ENCODE data around the gene CCM2.

Gene CCM2

GRCh38 chr7:44969049-44969700, 30.8 kb upstream of the CCM2 start:
- no peak for DNase-seq

DNA sequence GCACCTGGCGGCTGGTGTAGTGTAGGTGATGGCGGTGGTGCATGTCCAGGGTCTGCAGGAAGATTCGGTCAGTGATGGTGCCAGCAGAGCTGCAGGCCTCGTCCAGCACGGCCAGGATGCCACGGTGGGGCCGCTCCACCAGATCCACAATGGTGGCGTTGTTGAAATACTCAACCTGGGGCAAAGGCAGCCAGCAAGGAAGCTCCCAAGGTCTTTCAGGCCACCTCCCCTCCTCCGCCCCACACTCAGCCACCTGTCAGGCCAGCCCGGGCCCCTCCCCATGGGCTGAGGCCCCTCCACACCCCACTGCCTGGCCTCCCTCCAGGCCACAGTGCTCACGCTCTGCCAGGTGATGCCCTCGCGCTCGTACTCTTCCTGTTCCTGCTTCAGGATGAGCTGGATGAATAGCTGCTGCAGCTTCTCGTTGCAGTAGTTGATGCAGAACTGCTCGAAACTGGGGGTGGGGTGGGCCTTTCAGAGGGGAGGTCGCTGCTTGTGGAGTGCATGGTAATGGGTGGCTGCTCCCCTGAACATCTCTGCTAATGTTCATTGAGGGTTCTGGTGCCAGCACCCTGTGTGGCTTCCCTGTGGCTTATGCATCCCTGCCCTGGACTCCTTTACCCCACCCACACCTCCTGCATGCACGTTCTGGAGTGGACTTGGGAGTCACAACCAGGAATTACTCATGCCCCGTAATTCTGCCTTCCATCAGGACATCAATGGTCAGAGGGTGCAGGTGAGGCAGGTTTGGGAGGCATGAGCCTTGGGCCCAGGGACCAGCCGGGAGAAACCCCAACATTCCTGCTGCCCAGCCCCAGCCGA, 30.1 kb upstream of the CCM2 start:
- no peak for DNase-seq

GRCh38 chr7:44970523-44971051, 29.4 kb upstream of the CCM2 start:
- no peak for DNase-seq

- no peak for DNase-seq
Measured at GRCh38 chr7:44971188-44971901, 28.7 kb upstream of the CCM2 start.

GRCh38 chr7:44971902-44972441, 28.0 kb upstream of the CCM2 start:
- no peak for DNase-seq

DNA sequence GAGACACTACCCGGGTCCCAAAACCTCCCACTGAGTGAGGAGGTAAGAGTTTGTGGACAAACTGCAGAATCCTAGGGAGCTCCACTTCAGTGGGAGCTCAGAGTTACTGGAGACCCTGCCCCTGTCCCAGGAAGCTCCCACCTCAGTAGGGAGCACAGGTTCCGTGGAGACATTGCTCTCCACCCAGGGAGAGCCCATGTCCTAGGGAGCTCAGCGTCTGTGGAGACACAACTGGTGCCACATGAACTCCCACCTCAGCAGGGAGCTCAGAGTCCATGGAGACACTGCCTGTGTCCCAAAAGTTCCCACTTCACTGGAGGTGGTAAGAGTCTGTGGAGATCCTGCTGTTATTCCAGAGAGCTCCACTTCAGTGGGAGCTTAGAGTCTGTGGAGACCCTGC, 27.4 kb upstream of the CCM2 start:
- DNase-seq = no peak

DNA sequence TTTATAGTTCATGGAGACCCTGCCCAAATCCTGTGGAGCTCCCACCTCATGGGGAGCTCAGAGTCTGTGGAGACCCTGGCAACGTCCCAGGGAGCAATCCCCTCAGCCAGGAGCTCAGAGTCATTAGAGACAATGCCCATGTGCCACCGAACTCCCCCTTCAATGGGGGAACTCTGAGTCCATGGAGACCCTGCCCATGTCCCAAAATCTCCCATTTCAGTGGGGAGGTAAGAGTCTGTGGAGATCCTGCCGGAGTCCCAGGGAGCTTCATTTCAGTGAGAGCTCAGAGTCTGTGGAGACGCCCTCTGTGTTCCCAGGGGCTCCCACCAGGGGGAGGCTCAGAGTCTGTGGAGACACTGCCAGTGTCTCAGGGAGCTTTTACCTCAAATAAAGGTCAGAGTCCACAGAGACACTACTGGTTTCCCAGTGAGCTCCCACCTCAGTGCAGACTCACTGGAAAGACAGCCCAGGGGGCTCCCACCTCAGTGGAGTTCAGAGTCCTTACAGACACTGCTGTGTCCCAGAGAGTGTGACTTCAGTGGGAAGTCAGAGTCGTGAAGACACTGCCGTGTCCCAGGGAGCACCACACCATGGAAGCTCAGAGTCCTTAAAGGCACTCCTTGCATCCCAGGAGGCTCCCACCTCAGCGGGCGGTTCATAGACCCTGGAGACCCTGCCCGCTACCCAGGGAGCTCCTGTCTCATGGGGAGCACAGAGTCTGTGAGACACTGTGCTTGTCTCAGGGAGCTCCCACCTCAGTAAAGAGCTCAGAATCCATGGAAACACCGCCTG, 26.2 kb upstream of the CCM2 start:
- DNase-seq = peak in 1 of 2 donors; percentile 19

DNA sequence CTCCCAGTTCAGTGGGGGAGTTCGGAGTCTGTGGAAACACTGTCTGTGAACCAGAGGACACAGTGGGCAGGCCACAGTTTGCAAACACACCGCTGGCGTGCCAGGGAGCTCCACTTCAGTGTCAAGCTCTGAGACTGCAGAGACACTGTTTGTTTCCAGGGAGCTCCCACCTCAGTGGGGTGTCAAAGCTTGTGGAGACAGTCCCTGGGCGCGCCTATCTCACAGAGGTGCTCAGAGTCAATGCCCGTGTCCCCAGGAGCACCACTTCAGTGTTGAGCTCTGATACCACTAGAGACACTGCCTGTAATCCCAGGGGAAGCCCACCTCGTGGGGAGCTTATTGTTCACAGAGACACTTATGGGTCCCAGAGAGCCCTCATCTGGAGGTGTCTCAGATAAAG, 25.5 kb upstream of the CCM2 start:
- DNase-seq = no peak

DNA sequence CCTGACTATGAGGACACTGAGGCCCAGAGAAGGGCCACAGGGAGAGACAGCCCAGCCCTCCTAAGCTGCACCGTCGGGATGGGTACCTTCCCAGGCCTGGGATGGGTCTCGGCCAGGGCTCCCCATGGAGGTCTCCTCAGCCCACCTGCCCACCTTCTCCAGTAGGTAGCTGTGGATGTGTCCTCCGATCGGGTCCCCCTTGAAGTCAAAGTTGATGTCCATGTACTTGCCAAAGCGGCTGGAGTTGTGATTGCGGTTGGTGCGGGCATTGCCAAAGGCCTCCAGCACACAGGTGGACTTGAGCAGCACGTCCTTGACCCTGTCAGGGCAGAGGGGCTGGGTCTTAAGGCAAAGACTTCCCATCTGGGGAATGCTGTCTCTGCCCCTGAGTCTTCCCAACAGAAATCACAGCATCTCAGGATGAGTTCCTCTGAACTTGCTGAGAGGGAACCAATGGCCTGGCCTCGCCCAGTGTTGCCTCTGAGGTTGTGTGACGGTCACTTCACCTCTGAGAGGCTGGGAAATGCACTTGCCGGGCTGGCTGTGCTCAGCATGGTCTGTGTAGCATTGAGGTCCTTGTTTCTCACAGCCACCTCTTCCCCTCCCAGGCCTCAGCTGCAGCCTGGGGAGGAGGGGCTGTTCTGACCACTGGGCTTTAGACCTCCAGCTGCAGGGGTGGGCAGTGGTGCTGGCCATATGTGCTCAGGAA, 24.5 kb upstream of the CCM2 start:
- DNase-seq = no peak

- DNase-seq = no peak
Measured at GRCh38 chr7:44976040-44976745, 23.8 kb upstream of the CCM2 start.

DNA sequence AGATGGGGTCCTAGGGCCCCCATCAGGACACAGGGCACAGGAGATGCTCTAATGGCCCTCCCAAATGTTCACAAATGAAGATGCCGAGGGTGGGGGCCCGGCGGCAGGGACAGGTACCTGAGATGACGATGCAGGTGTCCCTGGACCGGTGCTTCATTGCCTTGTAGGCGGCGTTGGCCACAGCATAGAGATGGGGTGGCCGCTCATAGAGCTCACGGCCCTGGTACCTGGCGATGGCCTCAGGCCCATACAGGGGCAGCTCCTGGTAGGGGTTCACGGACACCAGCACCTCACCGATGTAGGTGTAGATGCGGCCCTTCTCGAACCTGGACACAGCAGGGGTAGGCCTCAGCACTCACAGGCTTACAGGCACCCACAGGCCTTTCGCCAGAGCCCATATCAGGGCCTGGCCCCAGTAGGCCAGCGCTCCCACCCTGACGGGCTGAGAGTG, 23.2 kb upstream of the CCM2 start:
- no peak for DNase-seq

DNA sequence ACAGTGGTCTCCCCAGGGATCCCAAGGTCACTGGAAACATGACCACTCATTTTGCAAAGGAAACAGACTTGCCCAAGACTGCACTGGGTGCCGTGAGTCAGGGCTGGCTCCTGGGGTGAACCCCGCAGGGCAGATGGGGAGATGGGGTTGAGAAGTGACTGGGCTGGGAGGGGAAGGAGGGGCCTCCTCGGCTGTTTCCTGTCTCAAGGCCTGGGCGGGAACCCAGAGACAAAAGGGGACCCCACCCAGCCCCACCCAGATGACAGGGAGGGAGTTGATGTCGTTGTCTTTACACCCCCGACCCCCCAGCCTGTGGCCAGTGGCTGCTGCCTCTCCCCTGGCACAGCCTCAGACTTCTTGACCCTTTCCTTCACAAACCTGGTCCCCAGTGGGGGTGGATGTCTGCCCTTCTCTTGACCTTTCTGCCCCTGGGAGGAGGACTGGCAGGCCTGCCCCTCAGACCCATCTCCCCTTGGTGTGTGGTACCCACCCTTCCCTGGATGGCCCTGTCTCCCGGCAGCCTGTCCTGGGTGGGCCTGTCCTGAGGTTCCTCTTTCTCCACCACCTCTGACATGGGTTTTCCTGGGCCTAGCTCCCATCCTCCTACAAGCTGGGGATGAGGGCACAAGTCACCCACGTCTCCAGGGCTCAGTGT, 22.6 kb upstream of the CCM2 start:
- DNase-seq = peak; percentile 60 to 90

DNA sequence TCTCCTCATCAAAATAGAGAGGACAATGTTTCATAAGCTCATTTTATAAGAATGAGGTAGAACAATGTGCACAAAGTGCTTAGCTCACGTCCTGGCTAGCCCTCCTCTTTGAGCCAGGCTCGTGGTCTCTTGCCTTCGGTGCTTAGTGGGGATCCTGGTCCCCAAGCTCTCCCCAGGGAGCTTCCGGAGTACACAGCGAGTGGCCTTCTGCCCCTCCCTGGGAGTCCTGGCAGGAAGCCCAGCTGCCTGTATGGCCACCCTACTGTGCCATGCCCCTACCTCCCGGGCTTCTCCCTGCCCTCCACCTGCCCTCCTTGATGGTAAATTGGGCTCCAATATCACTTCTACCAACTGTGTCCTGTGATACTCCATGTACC, 22.1 kb upstream of the CCM2 start:
- DNase-seq = peak in 1 of 2 donors; percentile 37

- peak; percentile 57 to 96 for DNase-seq
Measured at GRCh38 chr7:44978511-44979366, 21.3 kb upstream of the CCM2 start, which contains the start of gene MYO1G. TSS of gene MYO1G (minus strand) at chr7:44979015. CDS start at chr7:44978961, 54 bp downstream.

DNA sequence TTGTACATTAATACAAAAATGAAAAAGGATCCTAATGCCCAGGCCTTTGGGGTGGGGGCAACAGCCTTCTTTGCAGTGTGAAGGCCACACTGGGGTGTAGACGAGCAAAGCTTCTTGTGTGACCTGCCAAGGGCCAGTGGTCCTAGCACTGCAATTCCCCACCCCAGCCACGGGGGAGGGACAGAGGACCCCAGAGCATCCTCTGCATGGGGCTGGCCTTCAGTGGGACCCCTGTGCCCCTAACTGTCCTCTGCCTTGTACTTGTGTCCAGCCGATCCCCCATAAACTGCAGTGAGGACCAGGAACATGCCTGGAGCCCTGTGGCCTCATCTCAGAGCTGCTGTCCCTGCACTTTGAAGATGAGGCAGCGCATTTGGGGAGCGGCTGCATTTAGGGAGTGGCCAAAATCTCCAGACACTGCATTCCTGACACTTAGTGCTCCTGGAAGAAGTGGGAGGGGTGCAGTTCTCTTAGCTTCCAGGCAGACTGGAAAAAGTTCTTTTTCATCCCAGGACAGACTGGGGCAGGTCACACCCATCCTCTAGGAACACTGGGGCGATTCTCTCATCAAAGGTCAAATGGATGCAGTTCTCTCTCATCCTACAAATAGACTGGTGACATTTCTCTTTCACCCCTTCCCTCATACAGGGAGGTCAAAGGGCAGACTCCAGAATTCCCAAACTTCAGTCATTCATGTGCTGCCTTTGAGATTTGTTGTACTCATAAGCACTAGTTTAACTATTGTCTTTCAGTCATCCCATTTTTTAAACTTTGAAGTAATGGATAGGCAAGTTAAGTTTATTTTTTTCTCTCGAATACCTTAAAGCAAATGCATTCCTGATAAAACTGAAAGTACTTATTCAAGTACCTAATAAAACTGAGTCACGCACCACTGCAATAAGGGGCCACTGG, 20.3 kb upstream of the CCM2 start:
- no peak for DNase-seq

GRCh38 chr7:44980393-44981034, 19.5 kb upstream of the CCM2 start:
- peak; percentile 29 to 74 for DNase-seq

- peak in 1 of 2 donors; percentile 60 for DNase-seq
Measured at GRCh38 chr7:44981035-44981706, 18.8 kb upstream of the CCM2 start.

Measured in bone marrow (tissue), 2 donors.